T-cell (primary cell): ENCODE results near the gene DTX1. TPM values are rescaled to one million over a fixed set of nuclear protein-coding genes. Genes with fewer than 3 reads are reported as not detected.
A peak's percentile ranks its signal among the peaks of the same experiment; 100 is the strongest.

ENCODE experiments used
- ATAC-seq, 4 experiments: fragments of 200-7000 bp in 3 of 4; fragments of 150-1000 bp in 1 of 4; cut with Tn5 transposase; replicated peaks in 1 of 4; 1 replicate in 3 of 4; 2 replicates in 1 of 4; pipeline ENCODE4 v1.10.0; 2021; ENCODE audit warnings: moderate library complexity in 3 of 4, mild to moderate bottlenecking in 2 of 4, moderate number of reproducible peaks in 1 of 4
- CTCF ChIA-PET, 2 donors: fragments of 300-600 bp; sonication (Branson Sonifier 250); formaldehyde crosslinking; loops; one replicate each; lab custom pipeline; 2022; ENCODE audit warnings: antibody characterized with exemption in 2 of 2; lab: Charles Lee
- POLR2A ChIA-PET, 2 donors: fragments of 300-600 bp; sonication (Branson Sonifier 250); formaldehyde crosslinking; loops; one replicate each; lab custom pipeline; 2022; ENCODE audit warnings: antibody characterized with exemption in 2 of 2; lab: Charles Lee
- DNase-seq, 35 experiments: peaks; one replicate each; pipeline versions ENCODE4 v3.0.0 to v3.0.0-alpha.2; 2013 to 2023
- H3K27ac ChIP-seq: one replicate; pipeline ENCODE4 v1.5.1; 2013; ENCODE audit warnings: low read length
- H3K27me3 ChIP-seq, 2 experiments: replicated peaks in 1 of 2; 1 replicate in 1 of 2; 2 replicates in 1 of 2; pipeline versions ENCODE4 v1.6.1 to v1.7.0; 2013; ENCODE audit warnings: low read length in 1 of 2, mixed read lengths in 1 of 2; ENCODE audit not compliant: control insufficient read depth in 2 of 2, insufficient read depth in 2 of 2; ENCODE audit errors: extremely low read depth in 1 of 2
- H3K36me3 ChIP-seq, 2 donors: 1 replicate in 1 of 2; 2 replicates in 1 of 2; pipeline versions ENCODE4 v1.6.1 to v1.7.0; 2013; ENCODE audit warnings: low read length in 1 of 2; ENCODE audit not compliant: control insufficient read depth in 2 of 2, insufficient read depth in 1 of 2; ENCODE audit errors: extremely low read depth in 1 of 2
- H3K4me1 ChIP-seq, 2 experiments: 1 replicate in 1 of 2; 2 replicates in 1 of 2; pipeline versions ENCODE4 v1.6.1 to v1.7.0; 2013; ENCODE audit warnings: low read length in 2 of 2, mixed read lengths in 1 of 2; ENCODE audit not compliant: insufficient read depth in 2 of 2, control insufficient read depth in 1 of 2; ENCODE audit errors: extremely low read depth in 1 of 2
- H3K4me3 ChIP-seq, 2 donors: 1 replicate in 1 of 2; 2 replicates in 1 of 2; pipeline versions ENCODE4 v1.5.1 to v1.7.0; 2013; ENCODE audit warnings: mild to moderate bottlenecking in 2 of 2, low read length in 1 of 2, moderate library complexity in 1 of 2; ENCODE audit not compliant: control insufficient read depth in 1 of 2; ENCODE audit errors: extremely low read depth in 1 of 2
- H3K9me3 ChIP-seq: 2 replicates; pipeline ENCODE4 v1.7.0; 2013
- H3K27ac Mint-ChIP-seq, 2 donors: one replicate each; pipeline ENCODE4 v1.8.0; 2020 to 2021; ENCODE audit warnings: mild to moderate bottlenecking in 2 of 2, mixed read lengths in 2 of 2
- H3K27me3 Mint-ChIP-seq, 2 donors: one replicate each; pipeline ENCODE4 v1.8.0; 2021 to 2022; ENCODE audit warnings: mixed read lengths in 2 of 2
- H3K36me3 Mint-ChIP-seq: one replicate; pipeline ENCODE4 v1.8.0; 2021; ENCODE audit warnings: mixed read lengths
- H3K4me1 Mint-ChIP-seq, 3 donors: one replicate each; pipeline ENCODE4 v1.8.0; 2020 to 2022; ENCODE audit warnings: mixed read lengths in 3 of 3, mild to moderate bottlenecking in 1 of 3
- H3K4me3 Mint-ChIP-seq, 3 donors: one replicate each; pipeline ENCODE4 v1.8.0; 2020 to 2022; ENCODE audit warnings: mild to moderate bottlenecking in 3 of 3, mixed read lengths in 3 of 3, moderate library complexity in 3 of 3
- H3K9me3 Mint-ChIP-seq, 3 donors: one replicate each; pipeline ENCODE4 v1.8.0; 2020 to 2022; ENCODE audit warnings: mixed read lengths in 3 of 3
- WGBS: methylation state at CpG from one replicate; pipeline ENCODE4 v1.1.5; 2013; ENCODE audit warnings: missing lambda C conversion rate; ENCODE audit not compliant: insufficient coverage; 5-methylcytosine and 5-hydroxymethylcytosine counted together
- total RNA-seq, 35 experiments: library from RNA in 6 of 35; stranded (reverse) in 6 of 35; fragments of 120-200 nt in 1 of 35; gene quantifications; one replicate each; pipeline versions ENCODE4 v1.2.1 to v1.2.4 and lab custom pipeline; 2013 to 2026

Gene DTX1
- total RNA-seq, 5 donors from 2014 or later (not counting 1 experiment from before 2014, with no cell fraction given), result 5.6 to 12.0 (median 10.4) TPM

GRCh38 chr12:113062502-113063395 is 6.2 kb downstream of the DTX1 start:
- ChIA-PET POLR2A (interaction anchor here in 1 of 2 donors (0.6 kb wide), 1 partner anchor 41 kb away, joined by 5 read pairs; no protein-coding TSS in a partner anchor), CTCF (interaction anchor here (0.5 to 0.6 kb wide), 2 partner anchors 8 to 24 kb away, joined by 3 read pairs; no protein-coding TSS in a partner anchor)
- Histone ChIP-seq H3K4me3 (no peak overlapping the region), H3K27me3 (peaks cover 0 to 4% of the 10 kb centered on the region in 2 experiments), H3K27ac (no peak overlapping the region), H3K36me3 (no peaks in the 10 kb centered on the region), H3K4me1 (peaks cover 2 to 84% of the 10 kb centered on the region in 2 experiments), H3K9me3 (no peaks in the 10 kb centered on the region)
- no peaks in the 10 kb centered on the region for H3K27me3 Mint-ChIP-seq
- WGBS, result 85% methylated on average over 14 of the region's 23 CpGs
- H3K4me3 Mint-ChIP-seq, result no peak overlapping the region
- H3K9me3 Mint-ChIP-seq, result no peaks in the 10 kb centered on the region
- ATAC-seq (no peak), DNase-seq (no peak)
- H3K36me3 Mint-ChIP-seq, result no peaks in the 10 kb centered on the region
- H3K4me1 Mint-ChIP-seq, result peaks cover 22 to 55% (median 30%) of the 10 kb centered on the region in 3 donors
- H3K27ac Mint-ChIP-seq, result peak overlapping the region; percentile 55

- WGBS, result 93% methylated on average over 8 of the region's 9 CpGs
- Histone ChIP-seq H3K9me3 (no peaks in the 10 kb centered on the region), H3K36me3 (no peaks in the 10 kb centered on the region), H3K27ac (no peak overlapping the region), H3K4me1 (peaks cover 0 to 80% of the 10 kb centered on the region in 2 experiments), H3K4me3 (no peak overlapping the region), H3K27me3 (no peaks in the 10 kb centered on the region)
- ATAC-seq (no peak), DNase-seq (no peak)
- POLR2A ChIA-PET, result no interaction called here
- Mint-ChIP-seq H3K4me1 (peaks cover 22 to 58% (median 30%) of the 10 kb centered on the region in 3 donors), H3K27me3 (no peaks in the 10 kb centered on the region), H3K9me3 (no peaks in the 10 kb centered on the region), H3K27ac (peak overlapping the region in 1 of 2 donors; percentile 72), H3K4me3 (peak overlapping the region in 1 of 3 donors; percentile 59), H3K36me3 (no peaks in the 10 kb centered on the region)
- CTCF ChIA-PET, result interaction anchor here in 1 of 2 donors (0.5 kb wide), 1 partner anchor 23 kb away, joined by 3 read pairs; no protein-coding TSS in a partner anchor
Observed at GRCh38 chr12:113063396-113064350, 7.1 kb downstream of the DTX1 start.

- ChIA-PET CTCF (no interaction called here), POLR2A (no interaction called here)
- Histone ChIP-seq H3K9me3 (no peaks in the 10 kb centered on the region), H3K4me1 (peaks cover 0 to 78% of the 10 kb centered on the region in 2 experiments), H3K36me3 (no peaks in the 10 kb centered on the region), H3K27ac (no peak overlapping the region), H3K27me3 (no peaks in the 10 kb centered on the region), H3K4me3 (no peak overlapping the region)
- Mint-ChIP-seq H3K27ac (peak overlapping the region; percentile 65 to 72), H3K9me3 (no peaks in the 10 kb centered on the region), H3K4me3 (peak overlapping the region in 1 of 3 donors; percentile 59), H3K36me3 (no peaks in the 10 kb centered on the region), H3K4me1 (peaks cover 25 to 65% (median 34%) of the 10 kb centered on the region in 3 donors), H3K27me3 (no peaks in the 10 kb centered on the region)
- no peak for ATAC-seq
- WGBS, result 82% methylated on average over 4 of the region's 5 CpGs
- DNase-seq, result no peak
Observed at GRCh38 chr12:113064395-113065125, 8.0 kb downstream of the DTX1 start.

GRCh38 chr12:113065126-113066007 is 8.8 kb downstream of the DTX1 start:
- DNase-seq (no peak), ATAC-seq (no peak)
- Histone ChIP-seq H3K27ac (no peak overlapping the region), H3K9me3 (no peaks in the 10 kb centered on the region), H3K4me3 (no peak overlapping the region), H3K36me3 (no peaks in the 10 kb centered on the region), H3K4me1 (peaks cover 4 to 82% of the 10 kb centered on the region in 2 experiments), H3K27me3 (no peaks in the 10 kb centered on the region)
- CTCF ChIA-PET, result no interaction called here
- Mint-ChIP-seq H3K27me3 (no peaks in the 10 kb centered on the region), H3K4me1 (peaks cover 33 to 73% (median 42%) of the 10 kb centered on the region in 3 donors), H3K4me3 (no peak overlapping the region), H3K36me3 (no peaks in the 10 kb centered on the region), H3K9me3 (no peaks in the 10 kb centered on the region), H3K27ac (no peak overlapping the region)
- WGBS, result 87% methylated on average over 18 of the region's 31 CpGs
- POLR2A ChIA-PET, result interaction anchor here in 1 of 2 donors (0.6 kb wide), 1 partner anchor 14 kb away, joined by 4 read pairs; no protein-coding TSS in a partner anchor

- no peak overlapping the region for H3K4me3 ChIP-seq
- H3K27ac Mint-ChIP-seq, result peak overlapping the region; percentile 58 to 61
- no peak overlapping the region for H3K4me3 Mint-ChIP-seq
- 95% methylated on average over 11 of the region's 13 CpGs for WGBS
- no peaks in the 10 kb centered on the region for H3K9me3 Mint-ChIP-seq
- no peak overlapping the region for H3K27ac ChIP-seq
- ChIA-PET POLR2A (interaction anchor here in 1 of 2 donors (0.5 kb wide), 1 partner anchor 65 kb away, joined by 12 read pairs; no protein-coding TSS in a partner anchor), CTCF (no interaction called here)
- DNase-seq, result no peak
- H3K4me1 Mint-ChIP-seq, result peaks cover 42 to 83% (median 46%) of the 10 kb centered on the region in 3 donors
- ATAC-seq, result no peak
- H3K27me3 ChIP-seq, result no peaks in the 10 kb centered on the region
- no peaks in the 10 kb centered on the region for H3K36me3 ChIP-seq
- no peaks in the 10 kb centered on the region for H3K9me3 ChIP-seq
- H3K36me3 Mint-ChIP-seq, result no peaks in the 10 kb centered on the region
- peaks cover 4 to 80% of the 10 kb centered on the region in 2 experiments for H3K4me1 ChIP-seq
- H3K27me3 Mint-ChIP-seq, result no peaks in the 10 kb centered on the region
Observed at GRCh38 chr12:113066813-113067400, 10.4 kb downstream of the DTX1 start.
